Activated B cell treated with CpG ODN at 0.5 μM for 24 hours (primary cell): ENCODE measurements around the gene SH2D3C. TPM values are rescaled to one million over a fixed set of nuclear protein-coding genes. Genes with fewer than 3 reads are reported as not detected.

Experiments
- ATAC-seq: fragments of 200-7000 bp; cut with Tn5 transposase; one replicate; pipeline ENCODE4 v1.10.0; 2021; ENCODE audit warnings: low read depth, mild to moderate bottlenecking, moderate library complexity
- CTCF ChIA-PET: fragments of 350-600 bp; sonication (Branson Sonifier 250); formaldehyde crosslinking; loops from one replicate; lab custom pipeline; 2021; ENCODE audit warnings: antibody characterized with exemption; lab: Charles Lee
- POLR2A ChIA-PET: fragments of 350-600 bp; sonication (Branson Sonifier 250); formaldehyde crosslinking; loops from one replicate; lab custom pipeline; 2021; ENCODE audit warnings: antibody characterized with exemption; lab: Charles Lee
- DNase-seq: peaks from one replicate; pipeline ENCODE4 v3.0.0; 2022
- H3K27ac Mint-ChIP-seq: one replicate; pipeline ENCODE4 v1.8.0; 2020; ENCODE audit warnings: mixed read lengths
- H3K27me3 Mint-ChIP-seq: one replicate; pipeline ENCODE4 v1.8.0; 2021; ENCODE audit warnings: mixed read lengths
- H3K36me3 Mint-ChIP-seq: one replicate; pipeline ENCODE4 v1.8.0; 2021; ENCODE audit warnings: low read depth, mixed read lengths
- H3K4me1 Mint-ChIP-seq: one replicate; pipeline ENCODE4 v1.8.0; 2021; ENCODE audit warnings: mixed read lengths
- H3K4me3 Mint-ChIP-seq: one replicate; pipeline ENCODE4 v1.8.0; 2020; ENCODE audit warnings: mild to moderate bottlenecking, mixed read lengths
- H3K9me3 Mint-ChIP-seq: one replicate; pipeline ENCODE4 v1.8.0; 2020; ENCODE audit warnings: mixed read lengths
- CTCF ChIP-seq: fragments of 200-600 bp; IDR thresholded peaks from one replicate; pipeline ENCODE4 v1.8.0; 2022; ENCODE audit warnings: antibody characterized with exemption, mild to moderate bottlenecking
- intact Hi-C: fragments of 100-400 bp; cut with micrococcal nuclease; formaldehyde crosslinking; loops from one replicate; pipeline ENCODE4 v1.15.1; 2024
- total RNA-seq: library from RNA; stranded (reverse); gene quantifications from 2 replicates; pipeline ENCODE4 v1.2.3, GENCODE V29; 2022

SH2D3C gene
- total RNA-seq, 1 donor from 2014 or later: 51.8 TPM

- H3K36me3 Mint-ChIP-seq: peaks cover 16% of the 10 kb centered on the region
- no peak for TF ChIP-seq CTCF
- ATAC-seq (no peak), DNase-seq (no peak)
- POLR2A ChIA-PET: interaction anchor here (0.6 to 4.1 kb wide), 13 partner anchors 9 to 874 kb away, joined by 3 to 27 read pairs (median 5); partner anchors contain the start of genes CDK9, ST6GALNAC4, ST6GALNAC6 and TOR2A
- CTCF ChIA-PET: interaction anchor here (0.9 to 1.5 kb wide), 5 partner anchors 15 to 68 kb away, joined by 3 to 5 read pairs (median 3); partner anchors contain the start of genes CDK9 and TOR2A
- no peaks in the 10 kb centered on the region for H3K9me3 Mint-ChIP-seq
- peak overlapping the region; percentile 85 for H3K4me3 Mint-ChIP-seq
- H3K27me3 Mint-ChIP-seq: no peaks in the 10 kb centered on the region
- peak overlapping the region; percentile 84 for H3K27ac Mint-ChIP-seq
- intact Hi-C loops: loop anchor here (1.0 to 5.0 kb wide), 6 partner anchors 16 to 325 kb away; partner anchors contain the start of genes CDK9, PTGES2, ST6GALNAC4 and TOR2A
- H3K4me1 Mint-ChIP-seq: peaks cover 39% of the 10 kb centered on the region
Observed at GRCh38 chr9:127801955-127802575, 23.6 kb upstream of the SH2D3C start.

GRCh38 chr9:127796852-127797370 is 18.4 kb upstream of the SH2D3C start:
- ChIA-PET POLR2A (interaction anchor here (0.6 to 2.3 kb wide), 14 partner anchors 11 to 1032 kb away, joined by 3 to 14 read pairs (median 4); partner anchors contain the start of genes CDK9, SH2D3C, ST6GALNAC4 and ST6GALNAC6), CTCF (interaction anchor here (1.0 to 1.6 kb wide), 2 partner anchors 9 to 122 kb away, joined by 3 to 4 read pairs; no protein-coding TSS in a partner anchor)
- no peak for DNase-seq
- peak; percentile 52 for ATAC-seq
- no peaks in the 10 kb centered on the region for H3K9me3 Mint-ChIP-seq
- peaks cover 15% of the 10 kb centered on the region for H3K36me3 Mint-ChIP-seq
- no peaks in the 10 kb centered on the region for H3K27me3 Mint-ChIP-seq
- intact Hi-C loops: loop anchor here (1.0 kb wide), 1 partner anchor 11 kb away; the partner anchor contains the start of gene CDK9
- peak overlapping the region; percentile 75 for H3K27ac Mint-ChIP-seq
- TF ChIP-seq CTCF: no peak
- H3K4me3 Mint-ChIP-seq: peak overlapping the region; percentile 64
- H3K4me1 Mint-ChIP-seq: peaks cover 35% of the 10 kb centered on the region

DNA sequence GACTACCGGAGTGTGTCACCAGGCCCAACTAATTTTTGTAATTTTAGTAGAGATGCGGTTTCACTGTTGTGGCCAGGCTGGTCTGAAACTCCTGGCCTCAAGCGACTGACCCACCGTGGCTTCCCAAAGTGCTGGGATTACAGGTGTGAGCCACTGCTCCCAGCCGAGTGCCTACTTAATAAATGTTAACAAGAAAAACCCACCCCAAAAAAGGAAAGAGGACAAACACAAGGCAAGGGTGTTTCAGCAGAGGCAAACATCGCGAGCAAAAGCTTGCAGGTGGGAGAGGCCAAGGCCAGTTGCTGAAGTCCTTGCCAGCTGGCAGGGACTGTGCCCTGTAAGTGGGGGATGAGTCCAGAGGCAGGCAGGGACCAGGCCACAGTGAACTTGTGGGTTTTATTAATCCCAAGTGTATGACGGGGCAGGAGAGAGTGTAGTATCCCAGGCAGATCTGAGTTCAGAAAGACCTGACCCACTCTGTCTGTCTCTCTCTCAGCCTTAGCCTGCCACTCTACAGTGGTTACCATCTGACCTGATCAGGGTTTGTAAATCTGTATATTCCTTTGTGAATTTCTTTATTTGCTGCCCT is 17.9 kb upstream of the SH2D3C start:
- ChIA-PET CTCF (interaction anchor here (1.0 to 1.6 kb wide), 2 partner anchors 9 to 123 kb away, joined by 3 to 4 read pairs; no protein-coding TSS in a partner anchor), POLR2A (interaction anchor here (0.6 to 2.3 kb wide), 12 partner anchors 10 to 1033 kb away, joined by 3 to 14 read pairs (median 4); partner anchors contain the start of genes CDK9, SH2D3C, ST6GALNAC4 and ST6GALNAC6)
- no peak for TF ChIP-seq CTCF
- Mint-ChIP-seq H3K9me3 (no peaks in the 10 kb centered on the region), H3K4me3 (peak overlapping the region; percentile 64), H3K36me3 (peaks cover 20% of the 10 kb centered on the region), H3K4me1 (peaks cover 32% of the 10 kb centered on the region), H3K27me3 (no peaks in the 10 kb centered on the region), H3K27ac (peak overlapping the region; percentile 75)
- ATAC-seq: peak; percentile 45
- DNase-seq: no peak
- intact Hi-C loops: loop anchor here (1.0 kb wide), 1 partner anchor 10 kb away; the partner anchor contains the start of gene CDK9

GRCh38 chr9:127794001-127794791 is 15.7 kb upstream of the SH2D3C start:
- POLR2A ChIA-PET: no interaction called here
- CTCF ChIA-PET: interaction anchor here (3.0 kb wide), 1 partner anchor 59 kb away, joined by 11 read pairs; the partner anchor contains the start of gene TOR2A
- peaks cover 38% of the 10 kb centered on the region for H3K4me1 Mint-ChIP-seq
- no peak overlapping the region for H3K27ac Mint-ChIP-seq
- ATAC-seq (no peak), DNase-seq (no peak)
- H3K27me3 Mint-ChIP-seq: no peaks in the 10 kb centered on the region
- intact Hi-C loops: no loop called here
- peaks cover 39% of the 10 kb centered on the region for H3K36me3 Mint-ChIP-seq
- H3K4me3 Mint-ChIP-seq: no peak overlapping the region
- no peak for TF ChIP-seq CTCF
- H3K9me3 Mint-ChIP-seq: no peaks in the 10 kb centered on the region
